ENCODE data around the gene CNNM4. TPM values are rescaled to one million over a fixed set of nuclear protein-coding genes. Genes with fewer than 3 reads are reported as not detected.

The CNNM4 gene
- total and polyA plus RNA-seq, 10 donors, result 1.5 to 14.4 (median 7.8) TPM

DNA sequence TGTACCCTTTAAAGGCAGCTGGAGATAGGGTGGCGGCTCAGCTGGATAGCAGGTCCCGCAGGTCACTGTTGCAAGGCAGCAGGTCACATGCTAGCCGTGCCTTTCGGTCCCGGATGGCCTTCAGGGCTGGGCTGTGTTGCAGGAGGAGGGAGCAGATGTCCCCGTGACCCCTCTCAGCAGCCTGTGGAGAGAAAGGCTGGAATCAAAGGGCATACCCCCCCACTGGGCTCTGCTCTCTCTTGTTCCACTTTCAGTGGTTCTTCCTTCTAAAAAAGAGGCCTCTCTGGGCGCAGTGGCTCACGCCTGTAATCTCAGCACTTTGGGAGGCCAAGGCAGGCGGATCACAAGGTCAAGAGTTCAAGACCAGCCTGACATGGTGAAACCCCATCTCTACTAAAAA lies 87.6 kb downstream of the CNNM4 start:
- peaks cover 0 to 90% (median 64%) of the 10 kb centered on the region in 6 donors for H3K36me3 ChIP-seq
- H3K4me1 ChIP-seq, result peaks cover 0 to 16% (median 2%) of the 10 kb centered on the region in 6 donors
- DNase-seq, result no peak
- intact Hi-C loops (cut with DNase I; ENCODE audit: low total_unique reads), result no loop called here
- no peaks in the 10 kb centered on the region for H3K9me3 ChIP-seq
- 75 to 84% (median 82%) methylated on average over 4 to 9 of the region's 9 CpGs for WGBS, 5 donors
- peak overlapping the region in 3 of 8 donors; percentile 1 to 22 (median 3) for H3K27ac ChIP-seq
- H3K4me3 ChIP-seq, result no peak overlapping the region
- H3K27me3 ChIP-seq (replicated peaks in 1 of 7), result no peaks in the 10 kb centered on the region
- TF ChIP-seq, protein P1, sequence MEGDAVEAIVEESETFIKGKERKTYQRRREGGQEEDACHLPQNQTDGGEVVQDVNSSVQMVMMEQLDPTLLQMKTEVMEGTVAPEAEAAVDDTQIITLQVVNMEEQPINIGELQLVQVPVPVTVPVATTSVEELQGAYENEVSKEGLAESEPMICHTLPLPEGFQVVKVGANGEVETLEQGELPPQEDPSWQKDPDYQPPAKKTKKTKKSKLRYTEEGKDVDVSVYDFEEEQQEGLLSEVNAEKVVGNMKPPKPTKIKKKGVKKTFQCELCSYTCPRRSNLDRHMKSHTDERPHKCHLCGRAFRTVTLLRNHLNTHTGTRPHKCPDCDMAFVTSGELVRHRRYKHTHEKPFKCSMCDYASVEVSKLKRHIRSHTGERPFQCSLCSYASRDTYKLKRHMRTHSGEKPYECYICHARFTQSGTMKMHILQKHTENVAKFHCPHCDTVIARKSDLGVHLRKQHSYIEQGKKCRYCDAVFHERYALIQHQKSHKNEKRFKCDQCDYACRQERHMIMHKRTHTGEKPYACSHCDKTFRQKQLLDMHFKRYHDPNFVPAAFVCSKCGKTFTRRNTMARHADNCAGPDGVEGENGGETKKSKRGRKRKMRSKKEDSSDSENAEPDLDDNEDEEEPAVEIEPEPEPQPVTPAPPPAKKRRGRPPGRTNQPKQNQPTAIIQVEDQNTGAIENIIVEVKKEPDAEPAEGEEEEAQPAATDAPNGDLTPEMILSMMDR (IDR thresholded peaks at IDR 0.05 in 8 of 11, conservative IDR thresholded peaks at IDR 0.05 in 3 of 11), result no peak
- peak in 2 of 3 donors; percentile 7 to 33 for TF ChIP-seq POLR2AphosphoS5 (IDR thresholded peaks at IDR 0.05)
- TF ChIP-seq POLR2A (IDR thresholded peaks at IDR 0.05), result no peak

GRCh38 chr2:96852667-96853066 lies 92.0 kb downstream of the CNNM4 start:
- 92 to 97% (median 94%) methylated on average over 6 of the region's 6 CpGs for WGBS, 5 donors
- Histone ChIP-seq H3K9me3 (no peaks in the 10 kb centered on the region), H3K27ac (no peak overlapping the region), H3K27me3 (replicated peaks in 1 of 7) (no peaks in the 10 kb centered on the region), H3K36me3 (peaks cover 0 to 71% (median 60%) of the 10 kb centered on the region in 6 donors), H3K4me3 (no peak overlapping the region), H3K4me1 (peaks cover 10 to 46% (median 20%) of the 10 kb centered on the region in 6 donors)
- no peak for DNase-seq
- intact Hi-C loops (cut with DNase I; ENCODE audit: low total_unique reads), result no loop called here
- TF ChIP-seq, protein P1 (IDR thresholded peaks at IDR 0.05 in 8 of 11, conservative IDR thresholded peaks at IDR 0.05 in 3 of 11), result no peak
- TF ChIP-seq POLR2A (IDR thresholded peaks at IDR 0.05) (no peak), POLR2AphosphoS5 (IDR thresholded peaks at IDR 0.05) (no peak)

GRCh38 chr2:96853321-96853720 lies 92.6 kb downstream of the CNNM4 start:
- Histone ChIP-seq H3K36me3 (peaks cover 0 to 65% (median 54%) of the 10 kb centered on the region in 6 donors), H3K27me3 (replicated peaks in 1 of 7) (no peaks in the 10 kb centered on the region), H3K27ac (no peak overlapping the region), H3K9me3 (no peaks in the 10 kb centered on the region), H3K4me1 (peaks cover 10 to 42% (median 22%) of the 10 kb centered on the region in 6 donors), H3K4me3 (no peak overlapping the region)
- intact Hi-C loops (cut with DNase I; ENCODE audit: low total_unique reads), result no loop called here
- WGBS, 5 donors, result 95 to 98% (median 96%) methylated on average over 15 of the region's 15 CpGs
- TF ChIP-seq POLR2AphosphoS5 (IDR thresholded peaks at IDR 0.05) (peak in 1 of 3 donors; percentile 34), POLR2A (IDR thresholded peaks at IDR 0.05) (no peak)
- no peak for DNase-seq

DNA sequence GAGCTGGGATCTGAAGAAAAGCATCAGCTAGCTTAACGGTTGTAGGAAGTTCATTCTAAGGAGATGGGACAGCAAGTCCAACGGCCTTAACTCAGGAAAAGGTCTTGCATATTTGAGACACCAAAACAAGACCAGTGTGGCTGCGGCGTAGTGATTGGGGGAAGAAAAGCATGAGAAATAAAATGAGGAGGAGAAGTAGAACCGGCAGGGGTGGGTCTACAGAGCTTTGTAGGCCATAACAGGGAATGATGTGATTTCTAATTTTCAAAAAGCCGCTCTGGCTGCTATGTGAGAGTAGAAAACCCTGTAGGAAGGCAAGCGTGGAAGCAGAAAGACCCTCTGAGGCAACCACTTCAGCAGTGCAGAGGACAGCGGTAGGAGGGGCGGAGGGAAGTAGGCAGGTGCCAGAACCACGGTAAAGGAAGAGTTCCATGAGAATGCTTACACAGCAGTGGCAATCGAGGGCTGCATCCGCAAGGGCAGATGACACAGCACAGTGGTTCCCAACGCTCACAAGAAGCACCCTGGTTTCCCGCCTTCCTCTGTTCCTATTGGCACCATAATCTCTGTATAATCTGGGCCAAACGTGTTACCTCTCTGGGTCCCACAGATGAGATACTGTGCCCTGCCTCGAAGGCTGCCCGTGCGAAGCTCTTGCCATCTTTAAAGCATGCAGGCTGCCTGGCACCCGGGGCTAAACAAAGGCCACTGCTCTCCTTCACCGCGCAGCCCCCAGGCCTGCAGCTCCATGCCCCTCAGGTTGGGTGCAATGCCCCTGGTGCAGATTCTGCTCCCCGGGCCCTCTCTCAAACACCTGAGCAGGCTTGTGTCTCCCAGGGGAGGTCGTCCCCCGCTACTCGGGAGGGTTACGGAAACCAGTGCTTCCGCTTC lies 96.3 kb downstream of the CNNM4 start:
- WGBS, 5 donors, result 10 to 16% (median 16%) methylated on average over 19 to 27 of the region's 27 CpGs
- peak overlapping the region; percentile 74 to 95 (median 90) for H3K27ac ChIP-seq

More for the DNA sequence above, 96.3 kb downstream of the CNNM4 start:
- DNase-seq, result no peak
- intact Hi-C loops (cut with DNase I; ENCODE audit: low total_unique reads), result loop anchor here (5.0 kb wide), 1 partner anchor 95 kb away; no protein-coding TSS in a partner anchor
- H3K9me3 ChIP-seq, result no peaks in the 10 kb centered on the region
- H3K4me3 ChIP-seq, result peak overlapping the region; percentile 50 to 85 (median 78)
- TF ChIP-seq, protein P1 (IDR thresholded peaks at IDR 0.05 in 8 of 11, conservative IDR thresholded peaks at IDR 0.05 in 3 of 11), result no peak
- TF ChIP-seq POLR2AphosphoS5 (IDR thresholded peaks at IDR 0.05), result peak in 2 of 3 donors; percentile 22 to 38
- no peak for TF ChIP-seq POLR2A (IDR thresholded peaks at IDR 0.05)
- peaks cover 32 to 76% (median 55%) of the 10 kb centered on the region in 6 donors for H3K4me1 ChIP-seq
- peaks cover 0 to 49% (median 36%) of the 10 kb centered on the region in 6 donors for H3K36me3 ChIP-seq
- H3K27me3 ChIP-seq (replicated peaks in 1 of 7), result peaks cover 0 to 10% (median 0%) of the 10 kb centered on the region in 7 donors
